Tibial artery (tissue), 4 donors: ENCODE results near the gene LCMT1.

Source experiments
- DNase-seq, 2 donors: peaks; one replicate each; pipeline ENCODE4 v3.0.0-alpha.2; 2019
- H3K27ac ChIP-seq, 2 donors: fragments of 200-600 bp; sonication (generic) in 1 of 2; 1 replicate in 1 of 2; 2 replicates in 1 of 2; pipeline ENCODE4 v1.5.1; 2018 to 2019; ENCODE audit warnings: mild to moderate bottlenecking in 1 of 2
- H3K27me3 ChIP-seq, 2 donors: fragments of 200-600 bp; sonication (generic) in 1 of 2; one replicate each; pipeline versions ENCODE4 v1.5.1 to v1.6.0; 2016 to 2019
- H3K36me3 ChIP-seq, 3 donors: fragments of 200-600 bp; sonication (generic) in 2 of 3; one replicate each; pipeline ENCODE4 v1.5.1; 2016 to 2019; ENCODE audit warnings: mild to moderate bottlenecking in 2 of 3
- H3K4me1 ChIP-seq, 4 donors: fragments of 200-600 bp; sonication (generic) in 2 of 4; 1 replicate in 3 of 4; 2 replicates in 1 of 4; pipeline ENCODE4 v1.5.1; 2016 to 2019
- H3K4me3 ChIP-seq, 2 donors: fragments of 200-600 bp; sonication (generic) in 1 of 2; 1 replicate in 1 of 2; 2 replicates in 1 of 2; pipeline ENCODE4 v1.5.1; 2018 to 2019; ENCODE audit warnings: mild to moderate bottlenecking in 2 of 2
- H3K9me3 ChIP-seq, 3 donors: fragments of 200-600 bp; sonication (generic) in 1 of 3; one replicate each; pipeline ENCODE4 v1.5.1; 2016 to 2019
- intact Hi-C: fragments of 100-400 bp; cut with DNase I; formaldehyde crosslinking; loops from one replicate; pipeline ENCODE4 v1.15.0; 2023; ENCODE audit warnings: low total_unique reads
- TF ChIP-seq, protein P1 (sequence below), 2 experiments: fragments of 200-600 bp in 1 of 2; fragments of 450-650 bp in 1 of 2; IDR thresholded peaks; one replicate each; pipeline ENCODE4 v1.5.1; 2017 to 2019; ENCODE audit warnings: antibody characterized with exemption in 2 of 2, mild to moderate bottlenecking in 1 of 2, moderate library complexity in 1 of 2

The LCMT1 gene

DNA sequence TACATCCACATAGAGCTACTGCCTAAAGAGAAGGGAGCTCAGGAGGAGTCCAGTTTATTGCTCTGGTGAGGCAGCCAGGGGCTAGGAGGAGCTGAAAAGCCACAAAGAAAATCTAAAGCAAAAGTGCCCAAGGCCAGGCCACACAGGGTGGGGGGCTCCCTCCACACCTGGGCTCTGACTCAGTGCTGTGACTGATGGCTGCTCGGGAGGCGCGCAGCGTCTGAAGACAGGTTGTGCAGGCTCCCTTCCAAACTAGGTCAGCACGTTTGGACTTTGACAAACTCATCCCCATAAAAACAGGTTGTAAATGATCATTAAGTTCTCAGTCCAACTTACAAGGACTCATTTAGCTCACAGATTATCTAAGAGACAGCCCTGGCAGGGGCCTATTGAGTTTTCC is 22.2 kb upstream of the LCMT1 start:
- Histone ChIP-seq H3K9me3 (no peaks in the 10 kb centered on the region), H3K4me1 (no peaks in the 10 kb centered on the region), H3K27me3 (no peaks in the 10 kb centered on the region), H3K36me3 (no peaks in the 10 kb centered on the region), H3K27ac (no peak overlapping the region), H3K4me3 (no peak overlapping the region)
- TF ChIP-seq, protein P1, sequence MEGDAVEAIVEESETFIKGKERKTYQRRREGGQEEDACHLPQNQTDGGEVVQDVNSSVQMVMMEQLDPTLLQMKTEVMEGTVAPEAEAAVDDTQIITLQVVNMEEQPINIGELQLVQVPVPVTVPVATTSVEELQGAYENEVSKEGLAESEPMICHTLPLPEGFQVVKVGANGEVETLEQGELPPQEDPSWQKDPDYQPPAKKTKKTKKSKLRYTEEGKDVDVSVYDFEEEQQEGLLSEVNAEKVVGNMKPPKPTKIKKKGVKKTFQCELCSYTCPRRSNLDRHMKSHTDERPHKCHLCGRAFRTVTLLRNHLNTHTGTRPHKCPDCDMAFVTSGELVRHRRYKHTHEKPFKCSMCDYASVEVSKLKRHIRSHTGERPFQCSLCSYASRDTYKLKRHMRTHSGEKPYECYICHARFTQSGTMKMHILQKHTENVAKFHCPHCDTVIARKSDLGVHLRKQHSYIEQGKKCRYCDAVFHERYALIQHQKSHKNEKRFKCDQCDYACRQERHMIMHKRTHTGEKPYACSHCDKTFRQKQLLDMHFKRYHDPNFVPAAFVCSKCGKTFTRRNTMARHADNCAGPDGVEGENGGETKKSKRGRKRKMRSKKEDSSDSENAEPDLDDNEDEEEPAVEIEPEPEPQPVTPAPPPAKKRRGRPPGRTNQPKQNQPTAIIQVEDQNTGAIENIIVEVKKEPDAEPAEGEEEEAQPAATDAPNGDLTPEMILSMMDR (IDR thresholded peaks at IDR 0.05) = no peak
- DNase-seq = no peak
- intact Hi-C loops = no loop called here

- Histone ChIP-seq H3K4me3 (no peak overlapping the region), H3K36me3 (no peaks in the 10 kb centered on the region), H3K27me3 (no peaks in the 10 kb centered on the region), H3K4me1 (no peaks in the 10 kb centered on the region), H3K9me3 (no peaks in the 10 kb centered on the region), H3K27ac (no peak overlapping the region)
- TF ChIP-seq, protein P1 (IDR thresholded peaks at IDR 0.05) = no peak
- intact Hi-C loops = loop anchor here (10.0 kb wide), 1 partner anchor 178 kb away; no protein-coding TSS in a partner anchor
- DNase-seq = no peak
These were observed 19.1 kb upstream of the LCMT1 start for GRCh38 chr16:25092441-25092840.

- no peak overlapping the region for H3K4me3 ChIP-seq
- H3K9me3 ChIP-seq = no peaks in the 10 kb centered on the region
- H3K27me3 ChIP-seq = no peaks in the 10 kb centered on the region
- DNase-seq = no peak
- intact Hi-C loops = loop anchor here (10.0 kb wide), 1 partner anchor 179 kb away; no protein-coding TSS in a partner anchor
- H3K27ac ChIP-seq = no peak overlapping the region
- H3K36me3 ChIP-seq = no peaks in the 10 kb centered on the region
- TF ChIP-seq, protein P1 (IDR thresholded peaks at IDR 0.05) = no peak
- H3K4me1 ChIP-seq = no peaks in the 10 kb centered on the region
These were observed 18.1 kb upstream of the LCMT1 start for GRCh38 chr16:25093208-25094061.

DNA sequence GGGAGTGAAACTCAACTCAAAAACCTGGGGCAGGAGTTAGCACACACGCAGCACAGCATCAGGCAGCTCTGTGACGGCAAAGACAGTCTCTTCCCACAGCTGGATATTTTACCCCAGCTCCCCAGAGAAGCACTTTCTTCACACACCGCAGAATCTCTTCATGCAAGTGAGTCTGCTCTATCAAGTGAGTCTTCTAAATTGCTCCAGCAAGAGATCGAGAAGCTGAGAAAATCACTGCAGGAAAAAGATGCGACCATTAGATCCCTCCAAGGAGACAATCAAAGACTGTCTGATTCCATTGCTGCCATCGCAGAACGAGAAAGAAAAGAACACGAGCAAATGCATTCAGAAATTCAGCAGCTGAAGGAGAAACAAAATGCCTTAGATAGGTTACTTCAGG is 16.9 kb upstream of the LCMT1 start:
- H3K4me1 ChIP-seq = no peaks in the 10 kb centered on the region
- no peak overlapping the region for H3K27ac ChIP-seq
- intact Hi-C loops = loop anchor here (10.0 kb wide), 1 partner anchor 180 kb away; no protein-coding TSS in a partner anchor
- TF ChIP-seq, protein P1 (IDR thresholded peaks at IDR 0.05) = no peak
- no peak overlapping the region for H3K4me3 ChIP-seq
- H3K9me3 ChIP-seq = no peaks in the 10 kb centered on the region
- no peaks in the 10 kb centered on the region for H3K36me3 ChIP-seq
- H3K27me3 ChIP-seq = no peaks in the 10 kb centered on the region
- DNase-seq = no peak

GRCh38 chr16:25095636-25096035 is 15.9 kb upstream of the LCMT1 start:
- H3K36me3 ChIP-seq = no peaks in the 10 kb centered on the region
- TF ChIP-seq, protein P1 (IDR thresholded peaks at IDR 0.05) = no peak
- no peaks in the 10 kb centered on the region for H3K9me3 ChIP-seq
- no peaks in the 10 kb centered on the region for H3K27me3 ChIP-seq
- DNase-seq = no peak
- no peaks in the 10 kb centered on the region for H3K4me1 ChIP-seq
- no peak overlapping the region for H3K27ac ChIP-seq
- no peak overlapping the region for H3K4me3 ChIP-seq
- intact Hi-C loops = loop anchor here (10.0 kb wide), 1 partner anchor 181 kb away; no protein-coding TSS in a partner anchor
